ENCODE results near the gene CCL23.
A peak's percentile ranks its signal among the peaks of the same experiment; 100 is the strongest.
"Not testable (repeated sequence)": the region's sequence is repeated elsewhere in the genome, so short reads cannot be mapped to it uniquely, and the experiment has no call there.

CCL23 gene

DNA sequence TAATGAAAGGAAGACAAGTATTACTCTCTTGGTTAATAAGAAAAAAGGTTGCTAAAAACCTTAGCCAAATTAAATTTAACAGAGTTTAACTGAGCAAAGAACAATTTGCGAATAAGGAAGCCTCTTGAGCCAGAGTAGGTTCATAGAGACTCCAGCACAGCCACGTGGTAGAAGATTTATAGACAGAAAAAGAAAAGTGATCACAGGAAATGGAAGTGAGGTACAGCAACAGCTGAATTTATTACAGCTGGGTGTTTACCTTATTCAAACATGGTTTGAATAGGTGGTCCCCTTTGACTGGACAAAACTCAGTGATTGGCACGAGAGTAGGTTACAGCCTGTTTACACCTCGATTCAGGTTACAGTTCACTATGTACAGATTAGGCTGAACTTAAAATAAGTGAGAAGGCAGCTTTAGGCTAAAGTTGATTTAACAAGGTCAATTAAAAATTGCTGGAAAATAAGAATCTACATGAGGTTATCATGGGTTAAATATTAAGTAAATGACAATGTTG lies 13.1 kb downstream of the CCL23 start:
- DNase-seq (ENCODE audit: low read depth, low spot score) = no peak

DNA sequence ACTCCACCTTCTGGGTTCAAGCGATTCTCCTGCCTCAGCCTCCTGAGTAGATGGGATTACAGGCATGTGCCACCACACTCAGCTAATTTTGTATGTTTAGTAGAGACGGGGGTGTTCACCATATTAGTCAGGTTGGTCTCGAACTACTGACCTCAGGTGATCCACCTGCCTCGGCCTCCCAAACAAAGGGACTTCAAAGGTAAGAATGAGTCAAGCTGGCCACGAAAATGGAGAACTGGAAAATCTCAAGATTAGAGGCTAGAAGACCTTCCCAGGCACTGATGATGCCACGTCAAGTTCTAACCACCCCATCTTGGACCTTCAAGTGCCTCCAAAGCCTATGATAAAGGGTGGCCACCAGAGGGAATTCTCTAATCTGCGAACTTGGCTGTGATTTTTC lies 15.1 kb downstream of the CCL23 start:
- no peak for DNase-seq (ENCODE audit: low read depth, low spot score)

DNA sequence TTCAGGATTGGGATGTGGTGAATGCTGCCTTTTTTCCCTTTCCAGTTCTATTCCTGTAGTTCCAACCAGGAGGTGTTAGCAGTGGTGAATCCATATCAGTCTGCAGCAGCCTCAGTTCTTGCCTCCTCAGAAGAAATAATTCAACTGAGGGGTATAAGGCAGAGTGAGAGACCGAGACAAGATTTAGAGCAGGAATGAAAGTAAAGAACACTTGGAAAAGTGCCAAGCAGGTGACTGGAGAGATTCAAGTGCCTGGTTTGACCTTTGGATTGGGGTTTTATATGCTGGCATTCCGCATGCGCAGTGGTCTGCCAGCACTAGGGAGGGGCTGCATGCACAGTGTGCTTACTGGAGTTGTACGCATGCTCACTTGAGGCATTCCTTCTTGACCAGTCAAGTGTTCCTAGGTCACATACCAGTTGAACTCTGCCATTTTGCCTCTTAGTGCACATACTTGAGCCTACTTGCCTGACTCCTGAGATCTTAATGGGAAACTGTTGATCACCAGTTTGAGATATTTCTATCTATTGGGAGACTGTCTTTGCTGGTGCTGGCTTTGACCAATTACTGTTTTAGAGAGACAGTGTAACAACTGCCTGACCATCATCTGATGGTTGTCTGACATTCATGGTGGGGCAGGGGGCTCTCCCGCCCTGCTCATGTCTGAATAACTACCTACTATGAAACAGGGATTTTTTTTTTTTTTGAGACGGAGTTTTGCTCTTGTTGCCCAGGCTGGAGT lies 15.7 kb downstream of the CCL23 start:
- no peak for DNase-seq (ENCODE audit: low read depth, low spot score)

DNA sequence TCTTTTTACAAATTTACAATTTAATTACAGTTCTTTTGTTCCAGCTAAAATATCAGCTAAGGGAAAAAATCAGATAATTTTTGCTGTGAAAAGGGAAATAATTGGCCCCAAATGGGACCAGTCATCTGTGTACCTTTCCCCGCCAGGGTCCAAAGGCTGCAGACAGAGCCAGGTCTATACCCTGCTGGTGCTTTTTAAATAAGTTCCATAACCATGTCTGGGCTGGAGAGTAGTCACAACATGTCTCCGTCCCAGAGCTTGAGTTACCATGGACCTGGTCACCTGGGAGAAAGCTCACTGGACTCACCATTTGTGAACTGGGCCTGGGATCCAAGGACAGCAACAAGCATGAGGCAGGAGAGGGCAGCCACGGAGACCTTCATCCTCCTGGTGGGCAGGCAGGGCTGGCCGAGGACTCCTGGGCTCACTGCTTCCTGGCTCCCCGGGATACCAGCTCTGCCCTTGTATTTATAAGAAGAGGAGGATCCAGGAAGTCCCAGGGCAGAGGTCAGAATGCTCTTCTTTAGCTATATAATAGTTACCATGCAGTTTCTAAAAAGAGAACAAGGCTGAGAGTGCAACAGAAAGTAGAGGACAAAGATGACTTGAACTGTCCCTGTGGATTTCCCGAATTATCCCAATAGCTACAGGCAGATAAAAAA lies 16.5 kb downstream of the CCL23 start, which contains the start of gene CCL15:
TSS of gene CCL15 (minus strand) at position 444 of the 662 bp plus-strand sequence. CDS start at position 383, 61 bp downstream.
- no peak for DNase-seq (ENCODE audit: low read depth, low spot score)

DNA sequence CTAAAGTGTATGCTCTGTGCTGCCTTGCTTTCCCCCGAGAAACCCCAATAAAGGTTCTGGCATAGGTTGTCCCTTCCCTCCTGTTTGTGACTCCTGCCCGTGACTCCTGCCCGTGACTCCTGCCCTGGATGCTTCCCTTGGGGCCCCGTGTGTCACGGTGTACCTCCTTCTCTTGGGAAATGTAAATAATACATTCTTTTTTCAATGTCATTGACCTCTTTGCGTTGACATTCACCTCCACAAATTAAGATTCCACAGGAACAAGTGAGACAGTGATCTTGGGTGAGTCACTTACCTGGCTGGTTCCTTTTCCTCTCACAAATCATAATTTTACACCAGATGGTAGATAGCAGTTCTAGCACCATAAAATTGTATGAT lies 17.1 kb downstream of the CCL23 start:
- DNase-seq (ENCODE audit: low read depth, low spot score) = no peak

DNA sequence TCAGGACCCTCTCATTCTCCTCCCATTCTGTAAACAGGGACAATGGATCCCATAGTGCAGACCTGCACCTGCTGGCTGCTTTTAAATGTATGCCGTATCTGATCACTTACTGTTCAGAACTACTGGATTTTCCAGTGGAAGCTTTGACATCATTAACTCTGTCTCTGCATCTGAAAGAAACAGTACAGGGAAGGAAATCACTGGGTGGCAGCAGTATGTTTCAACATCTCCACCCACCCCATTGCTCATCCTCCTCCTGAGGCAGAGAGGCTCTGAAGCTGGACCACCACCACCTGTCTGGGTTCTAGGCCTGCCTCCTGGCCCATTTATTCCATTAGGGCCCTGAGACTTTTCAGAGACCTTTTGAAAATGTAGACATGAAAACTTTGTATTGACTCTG lies 19.0 kb downstream of the CCL23 start:
- no peak for DNase-seq (ENCODE audit: low read depth, low spot score)

DNA sequence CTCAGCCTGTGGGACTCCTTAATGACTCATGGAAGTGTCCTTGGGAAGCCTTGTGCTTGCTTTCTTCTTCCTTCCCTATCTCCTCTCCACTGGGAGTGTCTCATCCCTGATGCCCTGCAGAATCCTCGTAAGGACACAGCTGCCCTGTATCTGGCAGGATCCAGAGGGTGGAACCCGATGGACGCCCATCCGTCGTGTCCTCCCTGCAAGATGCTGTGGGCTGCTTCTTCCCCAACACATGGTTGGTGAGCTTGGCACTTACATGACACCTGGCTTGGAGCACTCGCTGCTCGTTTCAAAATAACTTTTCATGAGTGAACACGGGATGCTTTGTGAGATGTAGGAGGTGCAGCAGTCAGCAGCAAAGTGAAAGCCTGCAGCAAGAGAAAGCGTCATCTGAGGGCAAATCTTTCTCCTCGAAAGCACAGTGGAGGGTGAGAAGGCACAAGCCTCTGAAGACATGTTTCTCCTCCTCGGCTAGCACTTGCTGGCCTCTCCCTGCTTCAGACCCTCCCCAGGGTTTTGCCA lies 19.7 kb downstream of the CCL23 start:
- no peak for DNase-seq (ENCODE audit: low read depth, low spot score)

DNA sequence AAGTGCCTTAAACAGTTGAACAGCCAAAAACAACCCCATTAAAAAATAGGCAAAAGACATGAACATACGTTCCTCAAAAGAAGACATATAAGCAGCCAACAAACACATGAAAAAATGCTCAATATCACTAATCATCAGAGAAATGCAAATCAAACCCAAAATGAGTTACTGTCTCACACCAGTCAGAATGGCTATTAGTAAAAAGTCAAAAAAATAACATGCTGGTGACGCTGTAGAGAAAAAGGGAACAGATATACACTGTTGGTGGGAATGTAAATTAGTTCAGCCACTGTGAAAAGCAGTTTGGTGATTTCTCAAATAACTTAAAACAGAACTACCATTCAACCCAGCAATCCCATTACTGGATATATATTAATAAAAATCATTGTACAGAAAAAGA lies 22.4 kb downstream of the CCL23 start:
- DNase-seq (ENCODE audit: low read depth, low spot score) = not testable (repeated sequence)

DNA sequence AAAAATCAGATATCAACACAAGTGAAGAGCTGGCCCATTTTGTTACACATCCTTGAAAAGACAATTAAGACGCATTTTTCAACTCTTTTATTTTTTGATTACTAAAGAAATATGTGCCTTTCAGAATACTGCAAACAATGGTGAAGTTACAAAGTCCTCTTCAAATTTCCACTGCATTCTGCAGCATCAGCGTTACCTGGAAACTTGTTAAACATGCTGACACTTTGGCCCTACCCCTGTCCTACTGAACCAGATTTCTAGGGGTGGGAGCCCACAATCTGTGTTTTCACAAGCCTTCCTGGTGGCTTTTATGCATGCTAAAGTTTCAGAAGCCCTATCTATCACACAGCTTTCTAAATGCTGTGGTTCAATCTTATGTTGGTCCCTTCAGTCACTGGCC lies 26.7 kb downstream of the CCL23 start:
- no peak for DNase-seq (ENCODE audit: low read depth, low spot score)

DNA sequence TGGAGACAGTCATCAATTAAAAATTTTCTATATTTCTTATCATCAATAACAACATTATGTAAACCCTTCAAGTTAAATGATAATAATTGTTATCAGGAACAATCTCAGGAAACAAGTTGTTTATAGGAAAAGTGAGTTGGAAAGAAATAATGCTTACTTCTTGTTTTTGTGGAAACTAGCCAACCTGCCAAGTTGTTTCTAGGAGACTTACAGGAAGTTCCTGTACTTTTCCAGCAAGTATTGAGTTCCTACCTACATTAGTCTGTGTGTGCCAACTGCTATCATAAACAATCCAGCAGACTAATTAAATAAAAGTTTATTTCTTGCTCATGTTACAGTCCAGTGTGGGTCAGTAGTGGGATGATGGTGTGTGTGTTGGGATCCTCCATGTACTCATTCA lies 29.6 kb downstream of the CCL23 start:
- DNase-seq (ENCODE audit: low read depth, low spot score) = no peak

DNA sequence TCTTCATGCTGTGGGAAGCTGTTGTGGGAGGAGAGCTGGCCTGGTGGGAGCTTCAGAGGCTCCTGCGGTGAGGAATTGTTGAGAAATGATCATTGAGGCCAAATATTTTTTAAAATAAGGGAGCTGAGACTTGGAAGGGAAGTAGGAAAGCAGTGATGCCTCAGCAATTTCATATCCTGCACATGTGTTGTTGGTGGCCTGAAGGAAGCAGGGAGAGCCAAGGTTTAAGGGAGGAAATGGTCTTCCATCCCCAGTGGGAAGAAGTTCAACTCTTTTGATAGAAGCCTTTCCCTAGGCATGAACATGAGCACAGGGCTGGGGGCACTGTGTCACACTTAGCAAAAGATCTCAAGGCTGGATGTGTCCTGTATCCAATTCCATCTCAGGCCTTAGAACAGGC lies 31.1 kb downstream of the CCL23 start, which contains the start of gene CCL14:
TSS of gene CCL14 (minus strand) at position 87 of the 400 bp plus-strand sequence. CDS start at position 7, 80 bp downstream.
- DNase-seq (ENCODE audit: low read depth, low spot score) = no peak

DNA sequence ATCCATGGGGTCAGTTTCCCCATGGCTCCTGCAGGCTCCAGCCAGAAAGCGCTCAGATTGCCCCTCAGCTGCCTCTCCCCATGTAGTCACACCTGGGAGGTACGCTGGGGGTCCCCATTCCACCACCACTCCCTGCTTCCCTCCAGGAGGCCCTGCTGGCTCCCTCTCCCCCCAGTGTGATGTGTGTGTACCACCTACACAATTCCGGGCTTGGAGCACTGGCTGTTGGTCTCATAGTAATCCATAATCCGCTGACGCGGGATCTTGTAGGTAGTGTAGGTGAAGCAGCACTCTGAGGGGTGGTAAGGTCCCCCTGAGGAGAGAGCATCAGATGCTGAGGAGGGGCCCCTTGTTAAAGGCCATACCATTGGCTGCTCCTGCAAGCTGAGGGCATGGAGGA lies 33.6 kb downstream of the CCL23 start:
- no peak for DNase-seq (ENCODE audit: low read depth, low spot score)

DNA sequence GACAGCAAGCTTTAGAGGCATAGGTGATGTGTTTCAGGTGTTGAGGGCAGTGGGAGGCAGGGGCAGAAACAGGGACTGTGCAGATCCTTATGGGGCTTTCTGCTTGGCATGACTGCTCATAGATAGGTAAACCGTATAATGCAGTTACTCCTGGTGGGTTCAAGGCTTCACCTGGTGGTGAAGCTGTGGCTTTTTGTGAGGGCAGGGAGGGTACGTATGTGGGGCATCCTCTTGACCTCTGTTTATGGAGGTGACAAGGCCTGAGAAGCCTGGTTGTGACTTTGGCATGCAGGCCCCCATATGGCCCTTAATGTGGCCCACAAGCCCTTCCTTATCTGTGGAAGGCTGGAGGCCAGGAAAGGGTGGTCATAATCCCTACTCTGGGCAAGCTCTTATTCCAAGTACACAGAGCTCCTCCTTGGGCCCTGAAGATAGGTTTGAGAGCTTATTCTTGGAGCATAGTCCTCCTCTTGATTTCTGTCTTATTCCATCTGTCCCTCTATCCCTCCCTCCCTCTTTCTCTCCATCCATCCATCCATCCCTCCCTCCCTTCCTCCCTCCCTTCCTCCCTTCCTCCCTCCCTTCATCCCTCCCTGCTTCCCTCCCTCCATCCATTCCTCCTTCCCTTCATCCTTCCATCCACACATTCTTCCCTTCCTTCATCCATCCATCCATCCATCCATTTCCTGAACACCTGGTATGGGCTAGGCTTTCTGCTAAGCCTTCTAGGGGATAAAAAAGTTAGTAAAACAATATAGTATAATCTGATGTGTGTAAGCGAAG lies 35.2 kb downstream of the CCL23 start:
- no peak for DNase-seq (ENCODE audit: low read depth, low spot score)

DNA sequence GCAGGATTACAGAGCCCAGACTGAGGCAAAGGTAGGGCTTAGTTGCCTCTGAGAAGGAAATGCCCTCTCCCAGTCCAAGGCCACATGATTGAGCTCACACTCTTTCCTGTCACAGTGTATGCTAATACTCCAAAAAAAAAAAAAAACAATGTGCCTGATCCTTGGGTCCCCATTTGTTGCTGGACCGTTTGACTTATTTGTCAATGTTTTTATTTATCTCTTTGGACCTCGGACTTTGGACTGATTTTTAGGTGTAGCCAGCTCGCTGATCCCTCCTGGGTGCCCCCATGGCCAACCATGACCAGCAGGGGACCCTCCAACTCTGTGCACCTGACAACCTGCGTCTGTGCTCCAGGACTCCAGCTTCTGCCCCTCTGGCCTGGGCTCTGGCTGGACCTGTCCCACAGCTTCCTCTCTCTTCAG lies 35.9 kb downstream of the CCL23 start:
- peak; percentile 22 for DNase-seq (ENCODE audit: low read depth, low spot score)

DNA sequence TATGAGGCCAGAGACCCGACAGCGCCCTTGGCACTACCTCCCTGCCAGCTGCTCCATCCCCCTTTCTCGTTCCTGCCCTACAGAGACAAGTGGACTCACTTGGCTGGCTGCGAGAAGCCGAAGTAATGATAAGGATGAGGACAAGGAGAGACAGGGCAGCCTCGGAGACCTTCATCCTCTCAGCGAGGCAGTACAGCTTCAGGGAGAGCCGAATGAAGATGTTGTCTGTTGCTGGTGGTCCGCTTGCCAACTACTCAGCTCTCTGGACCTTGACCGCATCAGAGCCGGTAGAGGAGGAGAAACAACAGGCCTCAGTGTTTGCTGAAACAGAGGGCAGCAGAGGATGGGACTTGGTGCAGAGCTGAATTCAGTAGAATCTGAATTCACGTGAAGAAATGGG lies 36.5 kb downstream of the CCL23 start, which contains the start of gene CCL16:
TSS of gene CCL16 (minus strand) at position 252 of the 400 bp plus-strand sequence. CDS start at position 175, 77 bp downstream.
- DNase-seq (ENCODE audit: low read depth, low spot score) = no peak

DNA sequence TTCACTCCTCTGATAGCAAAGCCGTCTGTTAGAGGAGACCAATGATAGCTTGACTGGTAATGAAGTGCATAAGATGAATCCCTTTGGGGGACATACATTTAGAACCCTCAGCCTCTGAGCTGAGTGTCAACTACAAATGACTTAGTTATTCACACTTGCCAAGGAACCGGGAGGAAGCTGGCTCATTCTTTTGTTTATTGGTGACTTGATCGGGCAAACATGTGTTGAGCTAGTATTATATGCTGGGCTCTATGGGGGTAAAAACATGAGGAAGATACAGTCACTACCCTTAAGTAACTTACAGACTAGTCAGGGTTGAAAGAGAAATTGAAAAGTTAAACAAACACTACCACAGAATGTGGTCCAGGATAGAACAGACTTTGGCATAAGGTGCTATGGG lies 39.4 kb downstream of the CCL23 start:
- DNase-seq (ENCODE audit: low read depth, low spot score) = no peak

DNA sequence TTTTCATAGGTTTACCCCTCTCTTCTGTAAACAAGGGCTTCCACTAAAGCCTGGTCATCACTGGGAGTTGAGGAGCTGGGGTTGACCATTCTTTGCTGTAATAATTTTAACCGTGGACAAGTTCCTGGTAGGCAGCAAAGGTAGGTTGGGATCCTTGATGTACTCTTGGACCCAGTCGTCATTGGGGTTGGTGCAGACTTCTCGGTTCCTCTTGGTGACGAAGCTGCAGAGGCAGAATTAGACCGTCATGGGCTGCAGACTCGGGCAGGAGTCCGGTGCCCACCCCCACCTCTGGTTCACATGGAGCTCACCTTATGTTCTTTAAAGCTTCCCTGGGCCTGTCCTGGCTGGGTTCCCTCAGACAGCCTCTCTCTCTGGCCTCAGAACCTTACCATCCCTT lies 40.3 kb downstream of the CCL23 start:
- DNase-seq (ENCODE audit: low read depth, low spot score) = no peak

DNA sequence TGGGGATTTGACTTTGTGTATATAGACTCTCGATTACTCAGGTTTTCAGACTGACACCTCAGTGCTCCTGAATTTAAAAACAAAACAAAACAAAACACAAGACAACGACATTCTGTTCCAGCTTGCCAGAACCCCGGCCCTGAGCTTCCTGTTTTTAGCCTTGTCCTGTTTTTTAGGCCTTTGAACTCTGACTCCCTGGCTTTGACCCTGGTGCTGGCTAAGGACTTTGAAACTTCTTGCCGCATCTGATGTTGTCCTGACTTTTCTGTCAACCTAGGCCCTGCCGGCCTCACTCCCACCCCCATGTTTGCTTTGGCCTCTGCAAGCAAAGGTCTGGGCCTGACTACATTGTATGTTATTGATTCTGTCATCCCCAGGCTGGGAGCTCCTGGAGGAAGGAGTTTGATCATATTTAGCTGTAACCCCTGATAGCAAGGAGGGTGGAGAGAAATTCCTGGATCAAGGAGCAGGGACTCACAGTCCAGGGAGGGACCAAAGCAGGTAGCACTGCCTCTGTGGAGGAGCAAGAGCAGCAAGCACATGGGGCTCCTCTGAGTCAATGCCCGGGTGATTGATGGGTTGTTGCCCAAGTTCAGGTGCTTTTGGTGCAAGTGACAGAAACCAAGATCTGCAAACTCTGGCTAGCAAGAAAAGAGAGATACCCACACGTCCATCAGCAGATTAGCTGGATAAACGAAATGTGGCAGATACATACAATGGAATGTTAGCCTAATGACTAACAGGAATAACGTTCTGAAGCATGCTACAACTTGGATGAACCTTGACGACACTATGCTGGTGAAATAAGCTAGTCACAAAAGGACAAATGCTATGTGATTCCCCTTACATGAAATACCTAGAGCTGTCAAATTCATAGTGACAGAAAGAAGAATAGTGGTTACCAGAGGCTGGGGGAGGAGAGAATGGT lies 44.2 kb downstream of the CCL23 start:
- DNase-seq (ENCODE audit: low read depth, low spot score) = no peak

DNA sequence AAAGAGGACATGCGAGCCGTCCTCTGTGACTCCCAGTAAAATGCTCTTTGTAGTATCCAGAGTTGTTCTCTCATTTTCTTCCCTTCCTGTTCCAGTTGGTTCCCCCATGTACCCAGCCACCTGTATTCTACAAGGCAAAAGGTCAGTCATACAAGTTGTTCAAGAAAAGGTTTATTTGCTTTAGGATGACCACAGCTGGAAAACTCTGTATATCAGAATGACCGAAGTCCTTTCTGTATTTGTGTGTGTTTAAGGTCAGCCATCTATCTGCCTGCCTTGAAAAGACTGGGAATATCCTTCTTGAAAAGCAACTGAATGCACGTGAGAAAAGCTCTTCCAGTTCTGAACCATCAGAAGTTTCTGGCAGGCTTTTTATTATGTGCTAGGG lies 44.8 kb downstream of the CCL23 start:
- DNase-seq (ENCODE audit: low read depth, low spot score) = no peak

DNA sequence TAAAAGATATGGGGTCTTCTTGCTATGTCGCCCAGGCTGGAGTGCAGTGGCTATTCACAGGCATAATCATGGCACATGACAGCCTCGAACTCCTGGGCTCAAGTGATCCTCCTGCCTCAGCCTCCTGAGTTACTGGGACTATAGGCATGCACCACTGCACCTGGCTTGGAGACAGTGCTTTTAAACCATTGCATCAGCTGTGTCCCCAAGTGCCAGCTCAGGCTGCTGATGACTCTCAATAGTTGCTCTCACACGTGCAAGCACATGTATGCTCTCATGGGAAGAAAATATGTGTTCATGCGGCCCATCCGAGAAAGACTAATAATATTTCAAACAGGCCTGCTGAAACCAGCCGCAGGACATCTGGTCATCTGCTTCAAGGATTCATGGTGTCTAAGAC lies 45.2 kb downstream of the CCL23 start:
- DNase-seq (ENCODE audit: low read depth, low spot score) = no peak

DNA sequence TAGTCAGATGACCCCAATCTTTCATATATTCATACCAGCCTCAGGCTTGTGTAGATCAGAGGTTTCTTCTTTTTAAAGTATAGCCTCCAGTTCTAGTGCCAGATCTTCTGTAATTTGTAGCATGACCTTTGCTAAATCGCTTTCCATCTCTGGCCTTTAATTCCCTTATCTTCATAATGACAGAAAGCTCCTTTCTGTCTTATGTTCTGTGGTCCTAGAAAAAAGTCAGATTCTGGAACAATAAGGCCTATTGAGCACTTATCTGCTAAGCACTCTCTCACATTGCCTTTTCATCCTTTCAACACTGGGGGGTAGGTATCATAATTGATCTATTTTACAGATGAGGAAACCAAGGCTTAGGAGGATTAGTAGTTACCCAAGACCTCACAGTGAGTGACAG lies 45.7 kb downstream of the CCL23 start:
- no peak for DNase-seq (ENCODE audit: low read depth, low spot score)

Data from ELF-1 (cell line).